GM18505 (cell line): ENCODE data around the gene ETF1.
A peak's percentile ranks its signal among the peaks of the same experiment; 100 is the strongest.

Experiments used
- ATAC-seq: cut with Tn5 transposase; IDR thresholded peaks from one replicate; pipeline ENCODE4 v1.9.1; 2021; ENCODE audit not compliant: unreplicated experiment
- POLR2A ChIP-seq: IDR thresholded peaks from 4 replicates; pipeline ENCODE4 v1.6.1; 2011; ENCODE audit warnings: borderline replicate concordance; ENCODE audit not compliant: insufficient read depth, insufficient read length; ENCODE audit errors: extremely low read depth

Gene ETF1

GRCh38 chr5:138469540-138470321, 73.3 kb downstream of the ETF1 start:
- peak; percentile 56 for TF ChIP-seq POLR2A
- ATAC-seq = no peak

- no peak for TF ChIP-seq POLR2A
- ATAC-seq = no peak
Measured at GRCh38 chr5:138468966-138469539, 74.0 kb downstream of the ETF1 start.

- TF ChIP-seq POLR2A = no peak
- no peak for ATAC-seq
Measured at GRCh38 chr5:138468133-138468965, 74.7 kb downstream of the ETF1 start.

- ATAC-seq = no peak
- peak; percentile 27 for TF ChIP-seq POLR2A
Measured at GRCh38 chr5:138467711-138468132, 75.3 kb downstream of the ETF1 start.

DNA sequence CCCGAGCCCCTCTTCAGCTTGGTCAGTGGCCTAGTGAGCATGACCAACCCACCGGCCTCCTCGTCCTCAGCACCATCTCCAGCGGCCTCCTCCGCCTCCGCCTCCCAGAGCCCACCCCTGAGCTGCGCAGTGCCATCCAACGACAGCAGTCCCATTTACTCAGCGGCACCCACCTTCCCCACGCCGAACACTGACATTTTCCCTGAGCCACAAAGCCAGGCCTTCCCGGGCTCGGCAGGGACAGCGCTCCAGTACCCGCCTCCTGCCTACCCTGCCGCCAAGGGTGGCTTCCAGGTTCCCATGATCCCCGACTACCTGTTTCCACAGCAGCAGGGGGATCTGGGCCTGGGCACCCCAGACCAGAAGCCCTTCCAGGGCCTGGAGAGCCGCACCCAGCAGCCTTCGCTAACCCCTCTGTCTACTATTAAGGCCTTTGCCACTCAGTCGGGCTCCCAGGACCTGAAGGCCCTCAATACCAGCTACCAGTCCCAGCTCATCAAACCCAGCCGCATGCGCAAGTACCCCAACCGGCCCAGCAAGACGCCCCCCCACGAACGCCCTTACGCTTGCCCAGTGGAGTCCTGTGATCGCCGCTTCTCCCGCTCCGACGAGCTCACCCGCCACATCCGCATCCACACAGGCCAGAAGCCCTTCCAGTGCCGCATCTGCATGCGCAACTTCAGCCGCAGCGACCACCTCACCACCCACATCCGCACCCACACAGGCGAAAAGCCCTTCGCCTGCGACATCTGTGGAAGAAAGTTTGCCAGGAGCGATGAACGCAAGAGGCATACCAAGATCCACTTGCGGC, 75.9 kb downstream of the ETF1 start:
- peak; percentile 57 for TF ChIP-seq POLR2A
- ATAC-seq = no peak

GRCh38 chr5:138466125-138466899, 76.7 kb downstream of the ETF1 start:
- ATAC-seq = no peak
- no peak for TF ChIP-seq POLR2A

GRCh38 chr5:138465261-138466124, 77.5 kb downstream of the ETF1 start, which contains the start of gene EGR1:
EGR1 (plus strand) TSS chr5:138465479; CDS start chr5:138465762, 283 bp downstream.
- peak; percentile 43 for ATAC-seq
- peak; percentile 94 for TF ChIP-seq POLR2A

DNA sequence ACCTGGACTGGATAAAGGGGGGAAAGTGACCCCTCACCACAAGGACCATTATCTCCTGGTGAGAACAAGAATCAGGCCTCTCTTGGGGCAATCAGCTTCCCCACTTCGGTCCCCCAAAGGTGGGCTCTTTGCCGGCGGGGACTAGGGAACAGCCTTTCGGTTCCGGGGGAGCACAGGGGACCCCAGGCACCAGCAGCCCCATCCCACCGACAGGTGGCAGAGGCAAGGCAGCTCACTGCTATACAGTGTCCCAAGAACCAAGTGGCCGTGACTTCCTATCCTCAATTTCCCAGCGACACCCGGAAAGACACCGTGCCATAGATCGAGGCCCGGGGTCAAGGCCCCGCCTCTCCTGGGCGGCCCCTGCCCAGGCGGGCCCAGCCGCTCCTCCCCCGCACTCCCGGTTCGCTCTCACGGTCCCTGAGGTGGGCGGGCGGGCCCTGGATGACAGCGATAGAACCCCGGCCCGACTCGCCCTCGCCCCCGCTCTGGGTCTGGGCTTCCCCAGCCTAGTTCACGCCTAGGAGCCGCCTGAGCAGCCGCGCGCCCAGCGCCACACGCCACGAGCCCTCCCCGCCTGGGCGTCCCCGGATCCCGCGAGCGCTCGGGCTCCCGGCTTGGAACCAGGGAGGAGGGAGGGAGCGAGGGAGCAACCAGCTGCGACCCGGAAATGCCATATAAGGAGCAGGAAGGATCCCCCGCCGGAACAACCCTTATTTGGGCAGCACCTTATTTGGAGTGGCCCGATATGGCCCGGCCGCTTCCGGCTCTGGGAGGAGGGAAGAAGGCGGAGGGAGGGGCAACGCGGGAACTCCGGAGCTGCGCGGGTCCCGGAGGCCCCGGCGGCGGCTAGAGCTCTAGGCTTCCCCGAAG, 78.4 kb downstream of the ETF1 start:
- TF ChIP-seq POLR2A = peak; percentile 42
- ATAC-seq = peak; percentile 65

- peak; percentile 42 for ATAC-seq
- TF ChIP-seq POLR2A = peak; percentile 68
Measured at GRCh38 chr5:138464008-138464387, 79.0 kb downstream of the ETF1 start.

DNA sequence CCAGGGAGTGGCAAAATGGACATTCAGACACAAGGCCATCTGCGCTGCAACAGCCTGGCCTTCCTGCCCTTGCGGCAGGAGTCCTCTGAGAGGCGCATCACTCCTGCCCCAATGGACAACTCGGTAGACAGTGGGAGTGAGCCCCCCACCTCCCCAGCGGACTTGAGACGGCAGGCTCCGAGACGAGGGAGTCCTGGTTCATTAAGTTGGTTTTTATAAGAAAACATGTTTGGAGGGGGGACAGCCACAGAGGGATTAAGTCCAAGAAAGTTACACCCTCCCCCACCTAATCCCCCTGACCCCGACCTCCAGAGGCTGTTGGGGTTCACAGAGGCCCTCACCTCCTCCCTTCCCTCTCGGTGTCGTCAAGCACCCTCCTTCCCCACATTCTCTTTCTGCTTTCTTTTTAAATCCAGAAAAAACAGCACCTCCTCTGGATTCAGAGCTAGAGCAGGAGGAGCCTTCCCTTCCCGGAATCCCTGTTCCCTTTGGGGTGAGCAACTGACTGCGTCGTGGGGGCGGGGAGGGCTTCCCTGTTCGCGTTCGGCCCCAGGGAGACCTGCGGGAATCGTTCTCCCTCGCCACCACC, 79.5 kb downstream of the ETF1 start:
- no peak for ATAC-seq
- TF ChIP-seq POLR2A = no peak
